Neural cell (in vitro differentiated cells): Measurements from ENCODE around the gene HECW1.

Source experiments
- EP300 ChIP-seq: fragments of 450-650 bp; conservative IDR thresholded peaks from 2 replicates; pipeline ENCODE4 v1.6.1; 2014; ENCODE audit warnings: antibody characterized with exemption, mild to moderate bottlenecking, moderate library complexity; ENCODE audit not compliant: poor library complexity, severe bottlenecking
- EZH2 ChIP-seq: fragments of 200-600, 300-800 bp; shearing (Covaris generic), sonication (generic); IDR thresholded peaks from 2 replicates; pipeline ENCODE4 v1.6.1; 2014; ENCODE audit warnings: antibody characterized with exemption, low read length, borderline replicate concordance, mild to moderate bottlenecking; ENCODE audit not compliant: insufficient read depth, poor library complexity, severe bottlenecking
- SMC3 ChIP-seq: fragments of 450-650 bp; conservative IDR thresholded peaks from 2 replicates; pipeline ENCODE4 v1.6.1; 2014; ENCODE audit warnings: antibody characterized with exemption, mild to moderate bottlenecking, moderate library complexity; ENCODE audit not compliant: poor library complexity
- TF ChIP-seq, protein P1 (sequence below): fragments of 450-650 bp; IDR thresholded peaks from 2 replicates; pipeline ENCODE4 v1.5.1; 2014; ENCODE audit warnings: antibody characterized with exemption, mild to moderate bottlenecking, moderate library complexity; ENCODE audit not compliant: poor library complexity, severe bottlenecking

DNA sequence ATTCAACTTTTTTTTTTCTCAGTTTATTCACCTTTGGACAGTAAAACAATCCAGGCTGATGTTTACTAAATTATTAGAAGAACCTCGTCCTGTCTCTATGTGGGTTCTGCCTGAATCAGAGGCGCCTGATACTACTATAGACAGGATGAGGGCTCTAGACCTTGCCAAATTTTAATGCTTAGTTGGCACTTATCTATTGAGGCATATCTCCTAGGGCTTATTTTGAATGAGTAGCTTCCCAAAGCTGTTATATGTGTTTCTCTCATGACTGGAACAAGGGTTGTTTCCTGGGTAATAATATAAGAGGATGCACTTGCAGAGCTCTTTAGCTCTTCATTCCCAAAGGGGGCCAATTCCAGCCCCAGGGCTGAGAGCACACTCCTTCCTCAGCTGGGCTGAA lies 23.6 kb downstream of the HECW1 start:
- TF ChIP-seq, protein P1, sequence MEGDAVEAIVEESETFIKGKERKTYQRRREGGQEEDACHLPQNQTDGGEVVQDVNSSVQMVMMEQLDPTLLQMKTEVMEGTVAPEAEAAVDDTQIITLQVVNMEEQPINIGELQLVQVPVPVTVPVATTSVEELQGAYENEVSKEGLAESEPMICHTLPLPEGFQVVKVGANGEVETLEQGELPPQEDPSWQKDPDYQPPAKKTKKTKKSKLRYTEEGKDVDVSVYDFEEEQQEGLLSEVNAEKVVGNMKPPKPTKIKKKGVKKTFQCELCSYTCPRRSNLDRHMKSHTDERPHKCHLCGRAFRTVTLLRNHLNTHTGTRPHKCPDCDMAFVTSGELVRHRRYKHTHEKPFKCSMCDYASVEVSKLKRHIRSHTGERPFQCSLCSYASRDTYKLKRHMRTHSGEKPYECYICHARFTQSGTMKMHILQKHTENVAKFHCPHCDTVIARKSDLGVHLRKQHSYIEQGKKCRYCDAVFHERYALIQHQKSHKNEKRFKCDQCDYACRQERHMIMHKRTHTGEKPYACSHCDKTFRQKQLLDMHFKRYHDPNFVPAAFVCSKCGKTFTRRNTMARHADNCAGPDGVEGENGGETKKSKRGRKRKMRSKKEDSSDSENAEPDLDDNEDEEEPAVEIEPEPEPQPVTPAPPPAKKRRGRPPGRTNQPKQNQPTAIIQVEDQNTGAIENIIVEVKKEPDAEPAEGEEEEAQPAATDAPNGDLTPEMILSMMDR, result no peak
- TF ChIP-seq EP300 (no peak), SMC3 (no peak), EZH2 (no peak)
